Lower lobe of right lung (tissue), 2 donors: ENCODE data around the gene FRMD4B. TPM values are rescaled to one million over a fixed set of nuclear protein-coding genes. Genes with fewer than 3 reads are reported as not detected.
A peak's percentile ranks its signal among the peaks of the same experiment; 100 is the strongest.

Source experiments
- ATAC-seq, 2 donors: fragments of 200-7000 bp; cut with Tn5 transposase; one replicate each; pipeline ENCODE4 v1.9.1; 2020 to 2022; ENCODE audit warnings: mild to moderate bottlenecking in 2 of 2, moderate library complexity in 2 of 2
- DNase-seq: peaks from one replicate; pipeline ENCODE4 v3.0.0-alpha.2; 2020
- H3K27ac ChIP-seq: fragments of 200-600 bp; one replicate; pipeline ENCODE4 v1.8.0; 2022
- H3K27me3 ChIP-seq: fragments of 200-600 bp; one replicate; pipeline ENCODE4 v1.8.0; 2022; ENCODE audit warnings: low read depth
- H3K36me3 ChIP-seq: fragments of 200-600 bp; one replicate; pipeline ENCODE4 v1.8.0; 2022; ENCODE audit warnings: mild to moderate bottlenecking
- H3K4me1 ChIP-seq: fragments of 200-600 bp; one replicate; pipeline ENCODE4 v1.8.0; 2022
- H3K4me3 ChIP-seq: fragments of 200-600 bp; one replicate; pipeline ENCODE4 v1.8.0; 2022; ENCODE audit warnings: mild to moderate bottlenecking
- H3K9me3 ChIP-seq: fragments of 200-600 bp; one replicate; pipeline ENCODE4 v1.8.0; 2022
- CTCF ChIP-seq: fragments of 200-600 bp; IDR thresholded peaks from one replicate; pipeline ENCODE4 v1.8.0; 2022; ENCODE audit warnings: antibody characterized with exemption, mild to moderate bottlenecking
- intact Hi-C: fragments of 100-400 bp; cut with DNase I; formaldehyde crosslinking; loops from one replicate; pipeline ENCODE4 v1.11.0; 2022
- total RNA-seq: library from RNA; stranded (reverse); fragmentation: NEBNext Ultra II Directional; extraction: Animal tissue kit (Norgen Biotek cat#: 25700); gene quantifications from one replicate; pipeline ENCODE4 v1.2.1, GENCODE V29; 2021
- donor health status: DM: no; HTN: yes; CAD: no; lungs with severe emphysema.

The FRMD4B gene
- total RNA-seq, 1 donor from 2014 or later: 62.4 TPM

GRCh38 chr3:69370901-69371301 is 15.0 kb downstream of the FRMD4B start:
- peak overlapping the region; percentile 68 for H3K27ac ChIP-seq
- no peaks in the 10 kb centered on the region for H3K9me3 ChIP-seq
- ATAC-seq: peak; percentile 42 to 45
- no peaks in the 10 kb centered on the region for H3K36me3 ChIP-seq
- H3K27me3 ChIP-seq: no peaks in the 10 kb centered on the region
- H3K4me3 ChIP-seq: peak overlapping the region; percentile 33
- TF ChIP-seq CTCF: no peak
- intact Hi-C loops: no loop called here
- peaks cover 36% of the 10 kb centered on the region for H3K4me1 ChIP-seq
- DNase-seq: no peak

DNA sequence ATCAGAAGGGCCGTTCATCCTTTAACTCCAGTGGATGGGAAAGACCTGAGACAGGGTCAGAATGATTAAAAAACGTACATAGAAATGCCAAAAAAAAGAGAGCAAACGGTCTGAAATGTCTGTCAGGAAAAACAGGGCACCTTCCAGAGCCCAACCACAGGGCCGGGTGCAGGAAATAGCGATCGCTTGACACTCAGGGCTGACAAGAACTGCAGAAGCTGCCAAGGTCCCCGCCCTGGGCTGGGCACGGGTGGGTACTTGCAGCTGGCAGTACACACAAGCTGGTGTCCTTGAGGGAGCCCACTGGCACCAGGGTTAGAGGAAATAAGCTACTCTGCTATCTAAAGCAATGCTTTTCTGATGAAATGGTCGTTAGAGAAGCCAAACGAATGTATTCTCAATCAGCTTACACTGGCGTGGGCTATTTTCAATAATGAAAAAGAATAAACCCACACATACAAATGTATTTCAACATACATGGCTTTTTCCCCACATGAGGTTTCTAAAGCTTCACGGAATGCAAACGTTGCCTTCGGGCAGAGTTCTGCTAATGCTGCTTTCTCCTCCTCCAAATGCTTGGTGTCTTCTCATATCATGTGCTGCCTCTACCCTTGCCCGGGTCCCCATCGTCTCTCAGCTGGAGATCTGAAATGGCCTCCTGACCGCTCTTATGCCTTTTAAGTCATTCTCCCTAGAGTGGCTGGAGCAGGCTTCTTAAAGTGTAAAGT is 15.6 kb downstream of the FRMD4B start:
- DNase-seq (peak; percentile 89), ATAC-seq (peak; percentile 91)
- peak overlapping the region; percentile 68 for H3K27ac ChIP-seq
- H3K27me3 ChIP-seq: no peaks in the 10 kb centered on the region
- no peaks in the 10 kb centered on the region for H3K9me3 ChIP-seq
- H3K4me3 ChIP-seq: peak overlapping the region; percentile 33
- intact Hi-C loops: no loop called here
- H3K36me3 ChIP-seq: no peaks in the 10 kb centered on the region
- H3K4me1 ChIP-seq: peaks cover 36% of the 10 kb centered on the region
- TF ChIP-seq CTCF: no peak

GRCh38 chr3:69368129-69368741 is 17.7 kb downstream of the FRMD4B start:
- H3K4me3 ChIP-seq: no peak overlapping the region
- no peaks in the 10 kb centered on the region for H3K27me3 ChIP-seq
- H3K9me3 ChIP-seq: no peaks in the 10 kb centered on the region
- TF ChIP-seq CTCF: no peak
- peaks cover 36% of the 10 kb centered on the region for H3K4me1 ChIP-seq
- no peak overlapping the region for H3K27ac ChIP-seq
- ATAC-seq (peak; percentile 20 to 68), DNase-seq (no peak)
- H3K36me3 ChIP-seq: no peaks in the 10 kb centered on the region
- intact Hi-C loops: no loop called here

DNA sequence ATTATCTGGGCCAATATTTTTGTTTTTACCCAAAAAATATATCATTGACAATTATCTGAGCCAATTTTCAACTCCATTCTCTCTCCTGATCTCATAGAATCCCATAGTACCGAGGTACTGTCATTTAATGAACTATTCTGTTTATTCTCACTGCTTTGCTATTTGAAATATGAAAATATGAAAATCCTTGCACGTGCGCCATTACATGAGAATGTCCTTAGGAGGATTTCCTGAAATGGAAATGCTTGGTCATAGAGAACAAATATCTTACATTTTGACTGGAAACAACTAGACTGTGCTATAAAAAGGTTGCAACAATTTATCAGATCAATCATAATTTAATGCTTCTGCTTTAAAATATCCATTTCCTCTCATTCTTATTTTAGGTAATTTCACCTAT is 18.3 kb downstream of the FRMD4B start:
- TF ChIP-seq CTCF: no peak
- Histone ChIP-seq H3K4me3 (no peak overlapping the region), H3K36me3 (no peaks in the 10 kb centered on the region), H3K27ac (no peak overlapping the region), H3K4me1 (peaks cover 36% of the 10 kb centered on the region), H3K9me3 (no peaks in the 10 kb centered on the region), H3K27me3 (no peaks in the 10 kb centered on the region)
- intact Hi-C loops: no loop called here
- no peak for ATAC-seq
- DNase-seq: no peak

DNA sequence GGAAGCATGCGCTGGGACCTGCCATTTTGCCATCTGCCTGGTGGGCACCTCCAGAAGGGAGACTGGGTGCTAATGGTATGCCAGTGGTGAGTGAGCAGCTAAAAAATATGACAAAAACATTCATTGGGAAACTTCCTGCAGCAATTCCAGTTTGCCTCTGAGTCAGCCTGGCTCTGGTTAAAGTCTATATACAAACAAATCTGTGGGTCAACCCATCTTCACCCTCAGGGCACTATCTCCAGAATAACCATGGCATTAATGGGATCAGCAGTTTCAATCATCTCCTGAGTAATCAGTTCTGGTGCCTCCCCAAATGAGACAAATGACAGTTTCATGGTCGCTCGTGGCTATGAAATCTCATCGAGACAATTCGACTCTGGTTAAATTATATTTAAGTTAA is 21.5 kb downstream of the FRMD4B start:
- H3K27ac ChIP-seq: no peak overlapping the region
- H3K36me3 ChIP-seq: no peaks in the 10 kb centered on the region
- intact Hi-C loops: no loop called here

More for the DNA sequence above, 21.5 kb downstream of the FRMD4B start:
- TF ChIP-seq CTCF: no peak
- peaks cover 18% of the 10 kb centered on the region for H3K4me1 ChIP-seq
- ATAC-seq: no peak
- no peak for DNase-seq
- H3K4me3 ChIP-seq: no peak overlapping the region
- H3K27me3 ChIP-seq: no peaks in the 10 kb centered on the region
- H3K9me3 ChIP-seq: no peaks in the 10 kb centered on the region
